ENCODE results near the gene SEC22C.
"Not testable (repeated sequence)": the region's sequence is repeated elsewhere in the genome, so short reads cannot be mapped to it uniquely, and the experiment has no call there.

Gene SEC22C

GRCh38 chr3:42579346-42579745, 2.4 kb downstream of the SEC22C start:
- DNase-seq = not testable (repeated sequence)

GRCh38 chr3:42578054-42578453, 3.7 kb downstream of the SEC22C start:
- DNase-seq = no peak

- DNase-seq = no peak
These were observed 6.5 kb downstream of the SEC22C start for GRCh38 chr3:42575137-42575741.

GRCh38 chr3:42572278-42572677, 9.5 kb downstream of the SEC22C start:
- peak; percentile 28 to 38 for DNase-seq

- no peak for DNase-seq
These were observed 12.1 kb downstream of the SEC22C start for GRCh38 chr3:42569593-42570142.

DNA sequence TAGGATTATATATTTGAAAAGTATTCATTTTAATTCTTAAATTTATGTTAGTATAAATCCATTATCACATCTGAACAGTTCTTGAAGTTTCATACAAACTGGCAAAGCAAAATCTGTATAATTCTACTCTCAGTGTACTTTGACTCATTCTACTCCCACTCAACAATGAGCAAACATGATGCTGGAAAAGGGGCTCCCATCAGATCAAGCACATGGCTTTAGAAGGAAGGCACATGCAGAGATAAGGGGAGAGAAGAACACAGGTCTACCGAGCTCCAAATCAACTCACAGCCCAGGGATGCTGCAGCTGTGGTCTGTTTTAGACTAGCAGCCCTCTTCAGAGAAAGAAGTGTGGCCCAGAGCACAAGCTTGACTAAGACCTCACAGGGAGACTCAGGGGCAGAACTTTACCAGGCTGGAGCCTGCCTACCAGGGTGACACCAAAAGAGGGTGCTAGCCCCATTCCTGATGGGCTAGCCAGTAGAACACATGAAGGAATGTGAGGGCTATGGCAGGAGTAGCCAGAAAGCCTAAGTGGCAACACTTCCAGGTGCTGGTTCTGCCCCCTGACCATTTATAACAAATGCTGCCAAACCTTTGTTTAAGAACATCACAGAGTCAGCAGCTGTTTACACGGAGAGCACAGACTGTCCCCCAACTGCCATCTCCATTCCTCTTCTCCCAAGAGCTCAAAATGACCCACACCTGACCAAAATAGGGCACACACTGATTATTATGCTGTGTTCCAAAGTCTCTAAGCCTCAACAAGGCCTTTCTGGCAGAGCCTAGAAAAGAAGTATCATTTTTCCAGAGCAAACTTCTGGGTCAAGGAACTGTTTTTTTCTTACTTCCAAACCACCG, 19.5 kb downstream of the SEC22C start:
- DNase-seq = no peak

GRCh38 chr3:42557854-42558253, 23.9 kb downstream of the SEC22C start:
- peak; percentile 22 to 63 for DNase-seq

GRCh38 chr3:42556817-42557216, 24.9 kb downstream of the SEC22C start:
- not testable (repeated sequence) for DNase-seq

- DNase-seq = peak; percentile 43 to 74
These were observed 25.6 kb downstream of the SEC22C start for GRCh38 chr3:42556089-42556632.

DNA sequence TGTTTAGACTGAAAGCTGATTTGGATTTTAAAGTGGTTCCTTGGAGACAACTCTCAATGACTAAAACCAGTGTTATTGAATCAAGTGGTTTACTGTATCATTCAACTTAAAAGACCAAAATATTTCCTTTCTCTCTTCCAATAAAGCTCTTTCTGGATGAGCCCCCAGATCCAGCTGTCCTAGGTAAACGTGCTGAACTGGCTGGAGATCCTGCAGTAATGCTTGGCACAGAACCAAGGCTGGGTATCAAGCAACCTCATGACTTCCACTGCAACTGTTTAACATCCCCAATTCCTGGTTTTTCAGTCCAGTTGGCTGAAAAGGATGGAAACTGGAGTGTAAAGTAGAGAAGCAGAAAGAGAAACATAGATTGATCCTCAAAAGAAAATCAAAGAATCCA, 28.9 kb downstream of the SEC22C start:
- no peak for DNase-seq

GRCh38 chr3:42550250-42550649, 31.5 kb downstream of the SEC22C start:
- DNase-seq = no peak

GRCh38 chr3:42549131-42549530, 32.6 kb downstream of the SEC22C start:
- no peak for DNase-seq

GRCh38 chr3:42547401-42547945, 34.3 kb downstream of the SEC22C start:
- peak; percentile 61 to 66 for DNase-seq

- DNase-seq = no peak
These were observed 35.0 kb downstream of the SEC22C start for GRCh38 chr3:42546691-42547213.

DNA sequence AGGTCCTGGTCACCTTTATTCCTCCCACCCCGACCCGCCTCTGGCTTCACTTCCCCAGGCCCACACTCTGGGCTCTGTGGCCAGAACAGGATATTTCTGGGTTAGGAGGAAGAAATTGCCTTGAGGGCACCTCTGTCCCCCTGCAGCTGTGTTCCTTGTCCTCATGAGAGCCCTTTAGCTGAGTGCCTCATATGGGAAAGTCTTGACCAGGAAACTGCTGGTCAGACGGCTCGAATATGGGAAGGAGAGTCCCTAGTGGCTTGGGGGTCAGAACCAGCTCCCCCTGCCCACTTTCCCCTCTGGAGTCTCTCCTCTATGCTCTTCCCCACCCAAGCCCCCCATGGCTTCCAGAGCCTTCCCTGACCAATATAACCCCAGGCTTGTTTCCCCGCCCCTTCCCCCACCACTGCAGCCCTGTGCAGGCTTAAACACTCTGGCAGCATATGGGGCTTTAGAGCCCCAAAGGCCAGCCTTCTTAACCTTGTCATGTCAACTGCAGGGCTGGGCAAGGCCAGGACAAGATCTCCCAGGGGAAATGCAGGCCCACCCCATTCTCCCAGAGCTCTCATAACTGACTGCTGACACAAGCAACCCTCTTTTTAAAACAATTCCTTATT, 36.4 kb downstream of the SEC22C start:
- no peak for DNase-seq

DNA sequence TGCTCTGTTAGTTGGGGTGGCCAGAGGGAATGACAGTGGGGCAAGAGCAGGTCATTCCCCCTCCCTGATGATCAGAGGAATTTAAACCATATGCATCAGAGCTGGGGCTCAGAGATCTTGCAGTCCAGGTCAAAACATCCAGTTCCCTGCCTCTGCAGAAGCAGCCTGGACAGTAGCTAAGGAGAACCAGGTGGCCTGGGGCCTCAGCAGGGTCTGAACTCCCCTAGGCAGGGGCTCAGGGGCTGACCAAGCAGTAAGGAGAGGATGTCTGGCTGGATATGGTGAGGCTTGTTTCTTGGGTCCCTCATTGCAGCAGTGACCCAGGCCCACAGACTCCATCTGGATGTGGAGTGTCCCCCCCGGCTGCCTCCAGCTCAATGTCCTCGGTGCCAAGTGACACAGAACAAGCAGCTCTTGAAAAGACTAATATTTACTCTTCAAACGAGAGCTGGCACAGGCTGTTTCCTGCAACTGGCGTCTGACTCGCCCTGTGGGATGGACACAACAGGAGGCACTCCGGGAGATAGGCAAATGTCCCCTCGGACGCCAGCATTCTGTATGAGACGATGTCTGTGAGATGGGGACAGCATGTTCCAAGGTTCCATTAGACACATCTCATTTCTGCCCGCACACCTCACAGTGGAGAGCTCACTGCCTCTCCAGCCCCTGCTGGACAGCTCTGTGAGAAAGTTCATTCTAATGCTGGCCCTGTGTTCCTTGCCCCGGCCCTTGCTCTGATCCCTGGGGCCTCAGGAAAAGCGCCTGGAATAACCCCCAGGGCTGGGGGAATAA, 37.1 kb downstream of the SEC22C start:
- DNase-seq = no peak

GRCh38 chr3:42541079-42541478, 40.7 kb downstream of the SEC22C start:
- DNase-seq = no peak

- DNase-seq = peak; percentile 53 to 68
These were observed 41.7 kb downstream of the SEC22C start for GRCh38 chr3:42539871-42540714.

DNA sequence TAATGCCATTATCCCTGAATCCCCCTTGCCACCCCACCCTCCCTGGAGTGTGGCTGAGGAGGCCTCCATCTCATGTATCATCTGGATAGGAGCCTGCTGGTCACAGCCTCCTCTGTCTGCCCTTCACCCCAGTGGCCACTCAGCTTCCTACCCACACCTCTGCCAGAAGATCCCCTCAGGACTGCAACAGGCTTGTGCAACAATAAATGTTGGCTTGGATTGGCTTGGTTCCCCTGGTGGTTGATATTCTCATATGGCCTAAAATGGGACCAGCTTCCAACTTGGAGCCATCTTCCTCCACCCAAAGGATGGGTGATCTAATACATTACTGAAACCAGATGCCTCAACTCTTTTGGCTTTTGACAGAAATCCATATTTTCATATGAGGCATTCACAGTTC, 44.4 kb downstream of the SEC22C start:
- no peak for DNase-seq

- DNase-seq = peak; percentile 43 to 55
These were observed 45.6 kb downstream of the SEC22C start for GRCh38 chr3:42535981-42536784.

Data from CD4-positive, alpha-beta T cell treated with Interleukin-4 for 1 hour (primary cell).